Tibial nerve (tissue), 4 donors: Measurements from ENCODE around the gene MAGEB6B. TPM values are rescaled to one million over a fixed set of nuclear protein-coding genes. Genes with fewer than 3 reads are reported as not detected.

Source experiments
- DNase-seq, 2 donors: peaks; one replicate each; pipeline ENCODE4 v3.0.0-alpha.2; 2019; ENCODE audit warnings: low spot score in 2 of 2
- H3K27ac ChIP-seq, 4 donors: fragments of 200-600 bp; sonication (generic) in 3 of 4; one replicate each; pipeline ENCODE4 v1.5.1; 2017 to 2019; ENCODE audit warnings: mild to moderate bottlenecking in 1 of 4
- H3K27me3 ChIP-seq, 2 donors: fragments of 200-600 bp; sonication (generic) in 1 of 2; one replicate each; pipeline versions ENCODE4 v1.5.1 to v1.6.0; 2017 to 2019
- H3K36me3 ChIP-seq, 3 donors: fragments of 200-600 bp; sonication (generic); one replicate each; pipeline ENCODE4 v1.5.1; 2018 to 2019
- H3K4me1 ChIP-seq, 4 donors: fragments of 200-600 bp; sonication (generic) in 3 of 4; one replicate each; pipeline ENCODE4 v1.5.1; 2017 to 2019
- H3K4me3 ChIP-seq, 4 donors: fragments of 200-600 bp; sonication (generic) in 3 of 4; one replicate each; pipeline ENCODE4 v1.5.1; 2017 to 2019; ENCODE audit warnings: mild to moderate bottlenecking in 1 of 4, moderate library complexity in 1 of 4
- H3K9me3 ChIP-seq, 4 donors: fragments of 200-600 bp; sonication (generic) in 3 of 4; one replicate each; pipeline ENCODE4 v1.5.1; 2017 to 2019
- EP300 ChIP-seq, 2 donors: sonication (generic); formaldehyde crosslinking; IDR thresholded peaks; one replicate each; pipeline ENCODE4 v1.6.1; 2017; ENCODE audit warnings: antibody characterized with exemption in 2 of 2, mild to moderate bottlenecking in 1 of 2
- POLR2A ChIP-seq, 2 donors: fragments of 450-650 bp; IDR thresholded peaks; one replicate each; pipeline ENCODE4 v1.6.1; 2017; ENCODE audit warnings: antibody characterized with exemption in 2 of 2, mild to moderate bottlenecking in 2 of 2, moderate library complexity in 2 of 2
- WGBS, 2 donors: methylation state at CpG; one replicate each; pipeline ENCODE4 v1.1.5; 2018; 5-methylcytosine and 5-hydroxymethylcytosine counted together
- total RNA-seq, 4 donors: library from RNA; depleted of rRNA; stranded (reverse); fragments of >200 nt; gene quantifications; one replicate each; pipeline ENCODE4 v1.1.0, GENCODE V29; 2016
- TF ChIP-seq, protein P1 (sequence below), 5 experiments: fragments of 200-600 bp in 3 of 5; fragments of 450-650 bp in 2 of 5; sonication (generic) in 3 of 5; IDR thresholded peaks; one replicate each; pipeline ENCODE4 v1.5.1; 2016 to 2019; ENCODE audit warnings: antibody characterized with exemption in 5 of 5, mild to moderate bottlenecking in 3 of 5, moderate library complexity in 2 of 5

Gene MAGEB6B
- total RNA-seq, 4 donors from 2014 or later, result not detected

DNA sequence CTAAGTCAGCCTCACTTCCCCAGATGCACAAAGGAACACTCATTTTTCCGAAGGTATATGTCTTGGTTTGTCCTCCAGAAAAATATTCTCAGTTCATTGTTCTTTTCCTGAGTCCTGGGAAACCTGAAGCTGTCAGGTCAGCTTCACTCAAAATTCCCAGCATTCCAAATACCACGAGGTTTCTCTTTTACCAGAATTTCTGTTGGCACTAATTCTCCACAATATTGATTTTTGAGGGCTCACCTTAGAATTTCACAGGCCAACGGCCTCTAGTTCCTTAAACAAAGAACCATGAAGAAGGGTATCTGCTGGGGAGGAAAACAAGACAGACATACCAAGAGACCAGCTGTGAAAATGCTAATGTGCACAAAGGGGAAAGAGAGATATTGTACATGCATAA lies 47.6 kb downstream of the MAGEB6B start:
- TF ChIP-seq, protein P1, sequence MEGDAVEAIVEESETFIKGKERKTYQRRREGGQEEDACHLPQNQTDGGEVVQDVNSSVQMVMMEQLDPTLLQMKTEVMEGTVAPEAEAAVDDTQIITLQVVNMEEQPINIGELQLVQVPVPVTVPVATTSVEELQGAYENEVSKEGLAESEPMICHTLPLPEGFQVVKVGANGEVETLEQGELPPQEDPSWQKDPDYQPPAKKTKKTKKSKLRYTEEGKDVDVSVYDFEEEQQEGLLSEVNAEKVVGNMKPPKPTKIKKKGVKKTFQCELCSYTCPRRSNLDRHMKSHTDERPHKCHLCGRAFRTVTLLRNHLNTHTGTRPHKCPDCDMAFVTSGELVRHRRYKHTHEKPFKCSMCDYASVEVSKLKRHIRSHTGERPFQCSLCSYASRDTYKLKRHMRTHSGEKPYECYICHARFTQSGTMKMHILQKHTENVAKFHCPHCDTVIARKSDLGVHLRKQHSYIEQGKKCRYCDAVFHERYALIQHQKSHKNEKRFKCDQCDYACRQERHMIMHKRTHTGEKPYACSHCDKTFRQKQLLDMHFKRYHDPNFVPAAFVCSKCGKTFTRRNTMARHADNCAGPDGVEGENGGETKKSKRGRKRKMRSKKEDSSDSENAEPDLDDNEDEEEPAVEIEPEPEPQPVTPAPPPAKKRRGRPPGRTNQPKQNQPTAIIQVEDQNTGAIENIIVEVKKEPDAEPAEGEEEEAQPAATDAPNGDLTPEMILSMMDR (IDR thresholded peaks at IDR 0.05), result no peak
- no peak for TF ChIP-seq POLR2A (IDR thresholded peaks at IDR 0.05)
- TF ChIP-seq EP300 (IDR thresholded peaks at IDR 0.05), result no peak
- H3K36me3 ChIP-seq, result no peaks in the 10 kb centered on the region
- no peaks in the 10 kb centered on the region for H3K9me3 ChIP-seq
- H3K27ac ChIP-seq, result no peak overlapping the region
- no peaks in the 10 kb centered on the region for H3K27me3 ChIP-seq
- 45 to 52% methylated on average over 3 of the region's 3 CpGs for WGBS, 2 donors
- no peak overlapping the region for H3K4me3 ChIP-seq
- H3K4me1 ChIP-seq, result no peaks in the 10 kb centered on the region
- no peak for DNase-seq

Other genes starting within 250 kb of the MAGEB6B start
- gene MAGEB18, start 22.3 kb upstream of the MAGEB6B start, total RNA-seq, result not detected
- gene MAGEB6, start 31.8 kb downstream of the MAGEB6B start, total RNA-seq, result not detected
- not detected for gene MAGEB5, start 55.6 kb downstream of the MAGEB6B start, total RNA-seq